Retinal pigment epithelial cell (primary cell): ENCODE measurements around the gene ARRDC2.
A peak's percentile ranks its signal among the peaks of the same experiment; 100 is the strongest.

Source experiments
- DNase-seq: peaks from one replicate; pipeline ENCODE4 v3.0.0-alpha.2; 2010; ENCODE audit warnings: low read depth
- H3K4me3 ChIP-seq: 2 replicates; pipeline ENCODE4 v1.5.1; 2011; ENCODE audit warnings: mild to moderate bottlenecking, low read length, control low read depth, moderate library complexity
- CTCF ChIP-seq: conservative IDR thresholded peaks from 2 replicates; pipeline ENCODE4 v1.5.1; 2011; ENCODE audit warnings: low read depth, low read length, control low read depth, inconsistent platforms

Gene ARRDC2

GRCh38 chr19:18007917-18008673 lies at the start of gene ARRDC2:
Gene ARRDC2, plus strand, starts transcription at chr19:18008170. Its CDS starts 141 bp downstream, at chr19:18008311.
- TF ChIP-seq CTCF, result no peak
- peak within 1 kb of the TSS; percentile 55 for H3K4me3 ChIP-seq
- no peak for DNase-seq

GRCh38 chr19:17963936-17964691 lies 43.9 kb upstream of the ARRDC2 start:
- H3K4me3 ChIP-seq, result no peak overlapping the region
- no peak for TF ChIP-seq CTCF
- no peak for DNase-seq

- TF ChIP-seq CTCF, result no peak
- DNase-seq, result no peak
- H3K4me3 ChIP-seq, result no peak overlapping the region
Measured at GRCh38 chr19:17965370-17966128, 42.4 kb upstream of the ARRDC2 start.

GRCh38 chr19:17966129-17966483 lies 41.9 kb upstream of the ARRDC2 start:
- DNase-seq, result no peak
- no peak overlapping the region for H3K4me3 ChIP-seq
- TF ChIP-seq CTCF, result no peak

- peak within 1 kb of the TSS; percentile 37 for H3K4me3 ChIP-seq
Measured at GRCh38 chr19:17966550-17967256, 41.3 kb upstream of the ARRDC2 start, which contains the start of gene KCNN1. Gene KCNN1, plus strand, starts transcription at chr19:17967107. Its CDS starts 6,782 bp downstream, at chr19:17973889.

More at GRCh38 chr19:17966550-17967256, 41.3 kb upstream of the ARRDC2 start, which contains the start of gene KCNN1:
- TF ChIP-seq CTCF, result no peak
- no peak for DNase-seq
